GM15510 (cell line): ENCODE data around the gene ZNF620.

Experiments used
- POLR2A ChIP-seq: IDR thresholded peaks from 3 replicates; pipeline ENCODE4 v1.6.1; 2011; ENCODE audit warnings: borderline replicate concordance; ENCODE audit not compliant: insufficient read length; ENCODE audit errors: extremely low read depth

Gene ZNF620

GRCh38 chr3:40505599-40506462 is at the start of gene ZNF620:
ZNF620 (plus strand) TSS chr3:40506039; CDS start chr3:40506353, 314 bp downstream.
- TF ChIP-seq POLR2A = peak; percentile 48

DNA sequence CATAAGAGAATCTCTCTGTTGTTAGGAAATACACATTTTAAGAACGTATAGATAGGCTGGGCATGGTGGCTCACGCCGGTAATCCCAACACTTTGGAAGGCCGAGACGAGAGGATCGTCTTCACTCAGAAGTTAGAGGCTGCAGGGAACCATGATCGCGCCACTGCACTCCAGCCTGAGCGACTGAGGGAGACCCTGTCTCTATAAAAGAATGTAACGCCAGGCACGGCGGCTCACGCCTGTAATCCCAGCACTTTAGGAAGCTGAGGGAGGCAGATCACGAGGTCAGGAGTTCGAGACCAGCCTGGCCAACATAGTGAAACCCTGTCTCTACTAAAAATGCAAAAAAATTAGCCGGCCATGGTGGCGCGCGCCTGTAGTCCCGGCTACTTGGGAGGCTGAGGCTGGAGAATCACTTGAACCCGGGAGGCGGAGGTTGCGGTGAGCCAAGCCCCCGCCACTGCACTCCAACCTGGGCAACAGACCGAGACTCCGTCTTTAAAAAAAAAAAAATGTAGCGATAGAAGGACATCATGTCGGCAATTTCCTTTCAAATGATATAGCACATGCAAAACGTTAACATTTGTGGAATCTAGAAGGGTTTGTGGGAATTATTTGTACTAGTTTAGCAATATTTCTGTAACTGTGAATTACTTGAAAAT is 49.4 kb upstream of the ZNF620 start:
- no peak for TF ChIP-seq POLR2A

- TF ChIP-seq POLR2A = peak; percentile 92
Observed at GRCh38 chr3:40456940-40457823, 48.7 kb upstream of the ZNF620 start, which contains the start of gene RPL14. RPL14 (plus strand) TSS chr3:40457339; CDS start chr3:40457472, 133 bp downstream.

DNA sequence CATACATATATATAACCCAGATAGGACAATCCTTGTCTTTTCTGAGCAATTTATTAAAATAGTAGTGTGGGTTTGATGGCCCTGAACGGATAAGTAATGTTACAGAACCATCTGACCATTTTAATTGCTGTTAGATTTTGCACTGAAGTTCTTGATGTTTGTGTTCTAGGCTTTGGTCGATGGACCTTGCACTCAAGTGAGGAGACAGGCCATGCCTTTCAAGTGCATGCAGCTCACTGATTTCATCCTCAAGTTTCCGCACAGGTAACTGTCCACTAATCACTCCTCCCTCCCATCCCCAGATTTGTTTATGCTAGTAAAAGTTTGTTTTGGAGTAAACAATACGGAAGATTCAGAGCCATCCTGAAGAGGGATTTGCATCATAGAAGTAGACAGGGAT is 47.4 kb upstream of the ZNF620 start:
- no peak for TF ChIP-seq POLR2A

DNA sequence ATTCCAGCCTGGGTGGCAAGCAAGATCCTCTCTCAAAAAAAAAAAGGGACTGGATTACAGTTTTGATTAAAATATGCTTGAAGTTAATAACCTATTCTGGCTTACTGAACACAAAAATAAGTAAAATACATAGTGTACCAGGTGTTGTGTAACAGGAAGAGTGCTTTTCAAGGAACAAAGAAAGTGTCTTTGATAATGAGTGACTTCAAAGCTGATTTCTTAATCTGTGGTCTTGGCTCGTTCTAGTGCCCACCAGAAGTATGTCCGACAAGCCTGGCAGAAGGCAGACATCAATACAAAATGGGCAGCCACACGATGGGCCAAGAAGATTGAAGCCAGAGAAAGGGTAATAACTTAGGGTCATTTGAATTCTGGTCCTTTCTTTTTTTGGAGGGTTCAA is 44.7 kb upstream of the ZNF620 start:
- no peak for TF ChIP-seq POLR2A

DNA sequence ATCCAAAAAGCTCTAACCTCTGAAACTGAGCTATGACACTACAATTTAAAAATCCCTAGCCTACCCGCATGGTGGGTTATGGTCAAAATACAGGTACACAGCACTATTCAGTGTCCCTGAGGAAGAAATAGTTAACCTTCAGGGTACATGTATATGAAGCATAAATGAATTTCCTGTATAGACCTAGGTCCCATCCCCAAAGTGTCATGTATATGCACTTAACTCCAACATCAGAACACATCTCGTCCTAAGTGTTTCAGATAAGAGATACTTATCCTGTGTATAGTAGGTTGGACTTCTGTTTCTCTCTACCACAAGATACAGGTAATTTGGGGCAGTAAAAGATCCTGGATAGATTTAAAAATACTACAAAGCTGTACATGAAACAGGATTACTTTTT is 42.3 kb upstream of the ZNF620 start:
- no peak for TF ChIP-seq POLR2A

DNA sequence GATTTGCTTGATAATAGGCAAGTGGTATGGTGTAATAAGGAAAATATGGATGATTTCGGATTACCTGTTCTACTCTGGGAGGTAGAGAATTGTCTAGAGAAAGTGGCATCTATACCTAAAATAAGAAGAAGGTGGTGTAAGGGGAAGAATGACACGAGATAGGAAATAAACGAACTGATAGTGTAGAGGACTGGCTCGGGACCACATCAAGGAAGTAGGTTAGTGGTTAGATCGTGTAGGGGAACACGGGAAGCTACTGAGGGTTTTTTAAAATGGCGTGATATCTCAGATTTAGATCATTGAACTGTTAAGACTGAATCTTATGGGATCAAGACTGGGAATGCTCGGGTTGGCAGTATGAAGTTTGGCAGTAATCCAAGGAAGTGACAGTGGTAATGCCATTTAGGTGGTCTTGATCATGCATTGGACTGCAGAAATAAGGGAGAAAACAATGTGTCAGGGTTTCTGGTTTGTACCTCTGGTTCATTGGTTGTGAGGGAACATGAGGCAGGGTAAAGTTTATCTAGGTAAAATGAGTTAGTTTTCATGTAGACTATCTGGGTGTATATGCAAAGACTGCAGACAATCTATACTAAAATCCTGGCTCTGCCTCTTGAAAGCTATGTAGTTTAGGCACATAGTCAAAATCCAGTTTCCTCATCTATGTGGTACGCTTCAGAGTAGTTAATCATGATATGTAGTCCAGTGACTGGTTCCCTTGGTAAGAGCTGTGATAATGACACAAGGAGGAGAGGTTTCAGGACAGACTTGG is 41.3 kb upstream of the ZNF620 start:
- no peak for TF ChIP-seq POLR2A

GRCh38 chr3:40465111-40465407 is 40.8 kb upstream of the ZNF620 start:
- no peak for TF ChIP-seq POLR2A

- TF ChIP-seq POLR2A = no peak
Observed at GRCh38 chr3:40465456-40465855, 40.4 kb upstream of the ZNF620 start.

GRCh38 chr3:40468018-40468417 is 37.8 kb upstream of the ZNF620 start:
- TF ChIP-seq POLR2A = no peak

- no peak for TF ChIP-seq POLR2A
Observed at GRCh38 chr3:40470701-40471100, 35.1 kb upstream of the ZNF620 start.

- peak; percentile 63 for TF ChIP-seq POLR2A
Observed at GRCh38 chr3:40476478-40477470, 29.1 kb upstream of the ZNF620 start, which contains the start of gene ZNF619. ZNF619 (plus strand) TSS chr3:40477122; CDS start chr3:40477980, 858 bp downstream.

- TF ChIP-seq POLR2A = no peak
Observed at GRCh38 chr3:40477666-40478065, 28.2 kb upstream of the ZNF620 start.

- TF ChIP-seq POLR2A = no peak
Observed at GRCh38 chr3:40487172-40487571, 18.7 kb upstream of the ZNF620 start.

- no peak for TF ChIP-seq POLR2A
Observed at GRCh38 chr3:40490916-40491315, 14.9 kb upstream of the ZNF620 start.
